SK-N-SH (cell line): ENCODE measurements around the gene GPC5.

Source experiments
- TEAD4 ChIP-seq: IDR thresholded peaks from 2 replicates; pipeline ENCODE4 v1.4.0; 2012; ENCODE audit warnings: mild to moderate bottlenecking, borderline replicate concordance; ENCODE audit not compliant: insufficient read depth
- YY1 ChIP-seq: IDR thresholded peaks from 2 replicates; pipeline ENCODE4 v1.4.0; 2012; ENCODE audit warnings: low read depth, mild to moderate bottlenecking

DNA sequence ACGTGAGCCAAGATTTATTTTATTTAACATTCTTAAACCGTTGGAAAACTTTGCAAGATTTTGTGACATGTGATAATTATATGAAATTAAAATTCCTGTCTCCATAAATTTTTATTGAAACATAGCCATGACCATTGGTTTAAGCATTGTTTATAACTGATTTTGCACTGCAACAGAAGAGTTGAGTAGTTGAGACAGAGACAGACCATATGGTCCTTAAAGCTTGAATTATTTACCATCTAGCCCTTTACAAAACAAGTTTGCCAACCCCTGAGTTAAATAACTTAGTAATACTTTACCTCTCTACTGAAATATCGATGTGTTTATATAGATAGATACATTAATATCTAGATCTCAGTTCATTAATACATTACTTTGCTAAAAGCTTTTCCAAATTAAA is 1014.1 kb downstream of the GPC5 start:
- TF ChIP-seq TEAD4 (no peak), YY1 (no peak)
